GM18517 (cell line): ENCODE results near the gene ALDH1A2.
"Not testable (repeated sequence)": the region's sequence is repeated elsewhere in the genome, so short reads cannot be mapped to it uniquely, and the experiment has no call there.

Experiments
- ATAC-seq: cut with Tn5 transposase; IDR thresholded peaks from one replicate; pipeline ENCODE4 v1.9.1; 2021; ENCODE audit warnings: mild to moderate bottlenecking, moderate library complexity; ENCODE audit not compliant: unreplicated experiment

ALDH1A2 gene

DNA sequence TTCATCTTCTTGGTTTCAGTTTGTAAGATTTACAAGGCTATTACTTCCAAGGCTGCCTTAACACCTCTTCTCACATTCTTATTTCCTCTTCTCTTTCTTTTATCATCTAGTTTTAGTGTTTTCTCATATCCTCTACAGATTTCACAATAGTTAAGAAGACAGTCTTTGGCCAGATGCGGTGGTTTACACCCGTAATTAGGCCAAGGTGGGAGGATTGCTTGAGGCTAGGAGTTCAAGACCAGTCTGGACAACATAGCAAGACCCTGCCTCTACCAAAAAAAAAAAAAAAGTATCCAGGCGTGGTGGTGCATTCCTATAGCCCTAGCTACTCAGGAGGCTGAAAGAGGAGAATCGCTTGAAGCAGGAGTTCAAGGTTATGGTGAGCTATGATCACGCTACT is 3.5 kb upstream of the ALDH1A2 start:
- no peak for ATAC-seq

GRCh38 chr15:58066042-58066867 is 744 bp upstream of the ALDH1A2 start:
- ATAC-seq = no peak

GRCh38 chr15:58064980-58065444 is 499 bp downstream of the ALDH1A2 start:
- no peak for ATAC-seq

GRCh38 chr15:58064082-58064979 is 1.2 kb downstream of the ALDH1A2 start:
- no peak for ATAC-seq

- no peak for ATAC-seq
These were observed 1.9 kb downstream of the ALDH1A2 start for GRCh38 chr15:58063614-58064013.

GRCh38 chr15:58062983-58063382 is 2.5 kb downstream of the ALDH1A2 start:
- ATAC-seq = no peak

DNA sequence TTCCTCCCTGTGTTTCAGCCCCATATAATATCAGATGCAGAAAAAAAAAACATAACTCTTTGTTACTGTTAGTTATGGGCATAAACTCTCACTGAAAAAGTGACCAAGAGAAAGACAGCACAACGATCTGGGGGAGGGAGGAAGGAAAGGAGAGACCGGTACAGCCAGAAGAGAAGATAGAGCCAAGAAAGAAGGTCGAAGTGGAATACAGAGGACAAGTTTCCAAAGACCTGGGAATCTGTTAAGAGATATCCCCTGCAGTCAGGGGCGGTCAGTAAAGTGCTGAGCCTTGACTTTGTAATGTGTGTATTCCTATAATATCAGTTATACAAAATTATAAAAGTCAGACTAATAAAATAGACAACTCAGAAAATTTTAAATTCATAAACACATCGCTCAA is 3.3 kb downstream of the ALDH1A2 start:
- ATAC-seq = no peak

DNA sequence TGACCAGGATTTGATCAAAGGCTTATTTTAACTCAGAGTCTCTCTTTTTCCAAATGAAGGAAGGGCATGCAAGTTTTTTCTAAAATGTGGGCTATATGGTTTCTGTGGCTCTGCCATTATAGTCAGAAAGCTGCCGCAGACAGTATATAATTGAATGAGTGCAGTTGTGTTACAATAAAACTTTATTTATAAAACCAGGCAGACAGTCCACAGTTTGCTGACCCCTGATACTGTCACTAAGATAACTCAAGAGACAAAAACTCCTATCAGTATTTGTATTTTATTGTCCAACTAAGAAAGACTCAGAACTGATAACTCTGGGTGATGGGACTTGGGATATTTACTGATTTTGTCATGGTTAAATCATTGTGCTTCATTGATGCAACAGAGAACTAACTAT is 4.9 kb downstream of the ALDH1A2 start:
- ATAC-seq = no peak

DNA sequence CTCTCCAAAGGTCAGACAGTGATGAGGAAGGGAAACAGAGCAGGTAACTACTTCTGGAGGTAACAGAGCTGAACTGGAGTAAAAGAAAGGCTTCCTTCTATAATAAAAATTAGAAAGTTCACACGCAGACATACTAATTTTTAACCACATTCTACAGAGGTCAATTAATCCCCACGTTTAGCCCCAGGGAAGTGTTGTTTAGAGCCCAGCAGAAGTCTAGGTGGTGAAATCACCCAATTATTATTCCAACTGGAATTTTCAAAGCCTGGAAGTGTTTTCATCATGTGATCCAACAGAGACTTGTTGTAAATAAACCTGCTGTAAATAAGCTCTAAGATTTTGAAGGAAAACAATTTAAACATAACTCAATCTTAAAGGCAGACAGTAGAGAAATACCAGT is 6.8 kb downstream of the ALDH1A2 start:
- ATAC-seq = no peak

DNA sequence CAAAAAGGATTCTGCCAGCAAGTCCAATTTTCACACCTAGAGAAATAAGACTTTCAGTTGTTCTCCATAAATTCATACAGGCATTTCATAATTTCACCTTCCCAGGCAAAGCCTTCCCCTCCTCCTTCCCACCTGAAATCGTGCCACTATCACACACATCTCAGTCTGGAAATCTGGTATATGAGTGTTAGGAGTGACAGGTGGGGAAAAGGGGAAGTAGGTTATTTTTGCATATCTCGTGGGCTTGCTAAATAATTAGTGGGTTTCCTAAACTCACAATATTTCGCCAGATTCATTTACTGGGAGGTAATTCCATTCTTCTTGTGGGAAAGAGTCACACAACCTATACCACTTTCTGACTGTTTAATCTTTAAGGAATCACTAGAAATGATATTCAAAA is 7.4 kb downstream of the ALDH1A2 start:
- no peak for ATAC-seq

GRCh38 chr15:58057559-58057958 is 8.0 kb downstream of the ALDH1A2 start:
- ATAC-seq = no peak

- no peak for ATAC-seq
These were observed 9.5 kb downstream of the ALDH1A2 start for GRCh38 chr15:58056015-58056414.

- no peak for ATAC-seq
These were observed 12.0 kb downstream of the ALDH1A2 start for GRCh38 chr15:58053315-58054153.

DNA sequence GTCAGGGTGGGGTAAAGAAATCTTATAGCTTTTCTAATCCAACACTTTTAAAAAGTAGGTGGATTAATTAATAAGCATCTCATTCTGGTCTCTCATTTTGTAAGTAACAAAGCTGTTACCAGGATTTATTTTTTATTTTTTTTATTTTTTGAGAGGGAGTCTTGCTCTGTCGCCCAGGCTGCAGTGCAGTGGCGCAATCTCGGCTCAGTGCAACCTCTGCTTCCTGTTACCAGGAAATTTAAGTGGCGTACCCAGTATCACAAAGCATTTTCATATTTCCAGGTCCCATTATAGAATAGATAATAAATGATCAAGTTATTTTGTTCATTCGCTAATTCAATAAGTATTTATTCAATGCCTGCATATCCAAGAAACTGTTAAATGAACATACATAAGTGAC is 13.2 kb downstream of the ALDH1A2 start:
- no peak for ATAC-seq

- ATAC-seq = no peak
These were observed 15.8 kb downstream of the ALDH1A2 start for GRCh38 chr15:58049520-58050227.

GRCh38 chr15:58048261-58048660 is 17.2 kb downstream of the ALDH1A2 start:
- ATAC-seq = no peak

DNA sequence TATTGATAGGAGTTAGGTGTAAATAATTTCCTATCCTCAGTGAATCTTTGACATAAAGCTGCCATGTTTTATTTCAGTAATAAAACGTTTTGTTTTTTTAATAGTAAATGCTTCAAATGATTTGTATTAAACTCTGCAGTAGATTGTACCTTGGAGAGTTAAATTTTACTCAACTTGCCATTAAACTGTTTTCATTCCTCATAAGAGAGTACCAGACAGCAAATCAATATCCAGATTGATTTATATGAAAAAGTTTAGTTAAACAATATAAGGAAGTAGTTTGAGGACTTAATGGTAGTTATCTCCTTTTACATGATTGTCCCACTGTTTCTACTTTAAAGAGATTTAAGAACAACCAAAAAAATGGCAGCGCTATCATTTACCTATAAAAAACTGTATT is 18.4 kb downstream of the ALDH1A2 start:
- no peak for ATAC-seq

DNA sequence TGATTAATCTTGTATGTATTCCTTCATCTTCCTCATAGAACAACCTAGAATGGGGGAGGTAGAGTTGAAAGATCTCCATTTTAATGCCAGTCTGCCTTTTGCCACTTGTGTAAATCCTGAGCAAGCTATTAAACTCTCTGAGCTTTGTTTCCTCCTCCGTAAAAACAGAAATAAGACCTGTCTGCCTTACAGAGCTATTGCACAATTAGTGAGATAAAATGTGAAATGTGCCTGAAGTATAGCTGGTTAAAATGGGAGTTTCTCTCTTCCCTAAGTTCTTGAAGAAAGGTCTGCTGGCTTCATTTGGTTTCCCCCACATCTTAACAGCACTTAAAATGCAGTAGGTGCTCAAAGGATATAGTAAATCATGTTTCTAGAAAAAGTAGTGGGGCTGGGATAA is 19.0 kb downstream of the ALDH1A2 start:
- no peak for ATAC-seq

DNA sequence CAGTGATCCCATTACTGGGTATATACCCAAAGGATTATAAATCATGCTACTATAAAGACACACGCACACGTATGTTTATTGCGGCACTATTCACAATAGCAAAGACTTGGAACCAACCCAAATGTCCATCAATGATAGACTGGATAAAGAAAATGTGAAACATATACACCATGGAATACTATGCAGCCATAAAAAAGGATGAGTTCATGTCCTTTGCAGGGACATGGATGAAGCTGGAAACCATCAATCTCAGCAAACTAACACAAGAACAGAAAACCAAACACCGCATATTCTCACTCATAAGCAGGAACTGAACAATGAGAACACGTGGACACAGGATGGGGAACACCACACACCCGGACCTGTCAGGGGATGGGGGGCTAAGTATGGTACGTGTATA is 20.1 kb downstream of the ALDH1A2 start:
- not testable (repeated sequence) for ATAC-seq

DNA sequence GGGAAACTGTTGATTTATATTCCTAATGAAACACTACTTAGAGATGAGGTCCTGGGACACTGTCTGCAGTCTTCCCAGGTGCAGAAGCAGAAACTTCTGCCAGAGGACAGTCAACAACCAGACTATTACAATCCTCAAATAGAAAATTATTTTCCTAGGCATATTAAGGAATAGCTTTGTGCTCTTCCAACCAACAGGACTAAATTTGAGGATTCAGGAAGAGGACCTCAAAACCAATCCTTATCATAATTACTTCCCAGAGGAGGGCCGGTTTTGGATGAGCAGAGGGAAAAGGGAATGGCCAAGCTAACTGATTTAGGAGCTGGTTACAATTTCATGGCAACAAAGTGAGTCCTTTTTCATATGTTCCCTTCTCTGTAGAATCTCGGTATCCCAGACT is 21.0 kb downstream of the ALDH1A2 start:
- ATAC-seq = no peak
